Umbilical cord (tissue), 2 donors: ENCODE data around the gene DUSP7. TPM values are rescaled to one million over a fixed set of nuclear protein-coding genes. Genes with fewer than 3 reads are reported as not detected.

Source experiments
- DNase-seq: peaks from one replicate; pipeline ENCODE4 v3.0.0-alpha.2; 2015; ENCODE audit warnings: low spot score
- total RNA-seq: library from RNA; depleted of rRNA; stranded (reverse); fragments of >200 nt; gene quantifications from one replicate; pipeline ENCODE4 v1.2.3, GENCODE V29; 2014; ENCODE audit warnings: low replicate concordance; ENCODE audit not compliant: insufficient read depth

The DUSP7 gene
- total RNA-seq, 1 donor from 2014 or later, result 11.6 TPM

GRCh38 chr3:52086976-52087663 is 30.7 kb upstream of the DUSP7 start:
- no peak for DNase-seq

DNA sequence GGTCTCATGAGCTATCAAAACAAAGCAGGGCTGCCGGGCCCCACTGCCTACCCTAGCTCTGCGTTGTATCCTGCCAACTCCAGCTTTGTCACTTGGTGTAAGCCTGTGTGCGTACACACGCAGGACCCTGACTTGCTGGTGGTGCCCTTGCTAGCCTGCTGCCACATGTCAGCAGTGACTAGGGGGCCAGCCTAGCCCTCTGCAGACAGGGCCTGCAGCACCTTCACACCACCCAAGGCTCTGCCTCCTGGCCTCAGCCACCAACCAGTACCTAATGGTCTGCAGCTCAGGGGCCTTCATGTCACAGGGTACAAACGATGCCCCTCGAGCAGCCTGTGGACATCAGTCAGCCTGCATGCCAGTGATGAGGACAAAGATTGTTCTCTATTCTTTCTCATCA is 30.1 kb upstream of the DUSP7 start:
- no peak for DNase-seq

DNA sequence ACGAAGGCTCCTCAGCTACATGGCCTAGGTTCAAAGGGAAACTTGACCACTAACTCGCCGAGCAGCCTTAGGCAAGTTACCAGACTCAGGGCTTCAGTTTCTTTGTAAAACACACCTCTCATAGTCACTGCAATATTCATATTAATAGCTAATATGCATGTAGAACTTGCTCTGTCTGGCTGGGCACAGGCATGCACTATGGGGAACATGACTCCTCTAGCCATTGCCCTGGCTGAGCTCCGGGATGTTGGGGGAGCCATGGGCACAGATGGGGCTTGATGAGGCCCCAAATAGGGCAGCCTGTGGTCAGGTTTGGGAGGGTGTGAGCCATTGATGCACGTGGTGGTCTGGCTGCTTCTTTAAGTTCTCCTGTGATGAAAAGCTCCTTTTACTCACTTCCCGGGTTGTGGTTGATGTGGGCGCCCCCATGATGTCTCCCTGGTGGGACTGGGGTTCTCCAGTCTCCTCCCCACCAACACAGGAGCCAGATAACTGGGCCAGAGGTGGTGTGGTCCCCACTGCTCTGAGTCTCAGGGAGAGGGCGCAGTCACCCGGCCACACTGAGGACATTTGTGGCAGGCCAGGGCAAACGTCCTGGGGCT is 29.4 kb upstream of the DUSP7 start:
- no peak for DNase-seq

DNA sequence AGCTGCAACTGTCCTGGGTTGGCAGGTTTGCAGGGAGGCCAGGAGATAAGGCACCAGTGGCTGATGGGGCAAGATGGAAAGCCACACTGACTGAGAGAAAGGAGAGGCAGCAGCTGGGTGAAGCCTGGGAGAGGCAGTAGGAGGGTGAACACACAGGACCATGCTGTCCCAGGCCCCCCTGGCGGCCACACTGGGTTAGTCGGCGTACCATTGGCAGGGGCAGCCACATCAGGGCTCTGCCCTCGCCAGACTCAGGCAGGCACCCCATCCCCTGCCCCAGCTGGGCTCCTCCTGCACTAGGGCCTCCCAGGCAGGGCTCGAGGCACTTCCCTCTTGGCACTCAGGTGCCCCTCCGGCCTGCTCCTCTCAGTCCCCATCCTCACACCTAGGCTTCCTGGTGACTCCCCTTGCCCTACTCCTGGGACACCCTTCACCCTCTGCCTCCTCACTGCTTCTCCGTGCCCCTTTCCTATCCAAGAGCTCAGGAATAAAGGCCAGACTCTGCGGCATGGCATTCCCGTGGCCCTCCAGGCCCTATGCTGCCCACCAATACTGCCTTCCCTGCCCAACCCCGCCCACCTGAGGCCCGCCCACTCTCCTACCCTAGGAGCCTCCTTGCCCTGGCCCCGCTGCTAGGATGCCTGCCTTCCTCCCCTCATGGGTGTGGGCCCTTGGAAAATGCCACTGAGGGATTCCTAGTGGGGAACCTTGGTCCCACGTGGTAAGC is 28.7 kb upstream of the DUSP7 start:
- no peak for DNase-seq

- DNase-seq, result no peak
These were observed 28.0 kb upstream of the DUSP7 start for GRCh38 chr3:52084216-52084945.

DNA sequence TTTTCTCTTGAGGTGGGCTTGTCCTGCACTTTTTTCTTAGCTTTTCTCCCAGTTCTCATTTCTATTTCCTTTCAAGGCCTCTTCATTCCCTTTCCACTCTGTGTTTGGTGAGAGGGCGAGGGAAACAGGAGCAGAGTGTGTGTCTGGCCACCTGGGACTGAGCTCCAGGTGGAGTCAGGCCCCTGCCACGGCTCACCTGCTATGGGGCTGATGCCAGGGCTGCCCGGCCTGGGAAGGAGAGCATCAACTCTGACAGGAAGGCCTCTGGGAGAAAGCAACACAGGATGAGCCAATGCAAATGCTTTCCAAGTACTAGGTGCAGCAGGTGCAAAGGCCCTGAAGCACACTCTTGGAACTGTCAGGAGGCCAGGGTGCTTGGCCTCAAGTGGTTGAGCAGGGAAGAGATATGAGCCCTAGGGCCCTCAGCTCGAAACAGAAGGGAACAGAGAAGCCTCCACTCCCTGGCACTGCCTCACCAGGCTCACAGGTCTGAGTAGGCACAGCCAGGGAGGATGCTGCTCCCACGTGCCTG is 27.3 kb upstream of the DUSP7 start:
- no peak for DNase-seq

DNA sequence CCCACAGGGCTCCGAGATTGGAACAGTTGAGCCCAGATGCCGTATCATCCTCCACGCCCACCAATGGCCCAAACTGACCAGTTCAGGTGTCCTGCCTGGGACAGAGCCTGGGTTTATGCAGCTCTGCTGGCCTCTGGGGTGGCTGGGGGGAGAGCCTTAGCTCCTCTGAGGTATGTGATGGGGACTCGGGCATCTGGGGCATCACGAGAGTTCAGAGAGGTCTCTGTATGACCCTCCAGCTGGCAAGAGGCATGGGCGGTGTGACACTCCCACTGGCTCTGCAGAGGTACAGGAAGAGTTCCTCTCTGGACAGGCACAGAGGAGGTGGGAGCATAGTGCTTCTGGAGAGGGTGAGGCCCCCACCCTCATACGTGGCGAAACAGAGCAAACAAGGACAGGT is 26.6 kb upstream of the DUSP7 start:
- DNase-seq, result no peak

DNA sequence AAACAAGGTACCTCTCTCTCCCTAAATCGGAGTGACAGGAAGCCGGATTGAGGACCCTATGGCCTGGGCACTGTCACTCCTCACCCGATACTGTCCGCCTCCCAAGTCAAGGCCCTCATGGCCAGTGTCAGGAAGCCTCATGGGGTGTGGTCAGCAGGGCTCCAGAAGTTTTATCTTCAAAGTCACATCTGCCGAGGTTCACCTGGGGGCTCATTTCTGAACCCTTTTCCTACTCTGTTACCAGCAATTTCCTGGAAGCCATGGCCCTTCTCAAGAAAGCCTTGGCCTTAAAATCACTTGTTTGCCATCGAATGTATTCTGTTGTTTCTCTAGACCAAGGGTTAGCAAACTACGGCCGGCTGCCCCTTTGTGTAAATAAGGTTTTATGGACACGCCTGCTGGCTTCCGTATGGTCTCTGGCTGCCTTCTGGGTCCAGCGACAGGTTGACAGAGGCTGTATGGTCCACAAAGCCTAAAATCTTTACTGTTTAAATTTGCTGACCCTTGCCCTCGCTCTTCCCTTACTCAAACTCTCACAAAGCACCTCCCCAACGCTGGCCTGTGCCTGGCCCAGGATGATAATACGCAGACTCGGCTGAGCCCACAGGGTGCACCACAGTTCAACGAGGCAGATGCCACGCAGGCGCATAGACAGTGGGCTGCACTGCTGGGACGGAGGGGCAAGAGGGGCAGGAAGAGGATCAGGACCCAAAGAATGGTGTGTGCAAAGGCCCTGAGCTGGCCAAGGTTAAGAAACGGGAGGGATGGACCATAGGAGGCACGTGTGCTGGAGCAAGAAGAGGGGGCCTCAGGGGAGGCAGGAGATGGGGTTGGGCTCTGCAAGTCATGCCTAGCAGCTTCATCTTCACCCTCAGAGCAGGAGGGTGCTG is 24.7 kb upstream of the DUSP7 start:
- DNase-seq, result no peak

- DNase-seq, result no peak
These were observed 23.6 kb upstream of the DUSP7 start for GRCh38 chr3:52079958-52080357.

- DNase-seq, result no peak
These were observed 22.6 kb upstream of the DUSP7 start for GRCh38 chr3:52078781-52079560.

- DNase-seq, result no peak
These were observed 21.6 kb upstream of the DUSP7 start for GRCh38 chr3:52077925-52078324.

DNA sequence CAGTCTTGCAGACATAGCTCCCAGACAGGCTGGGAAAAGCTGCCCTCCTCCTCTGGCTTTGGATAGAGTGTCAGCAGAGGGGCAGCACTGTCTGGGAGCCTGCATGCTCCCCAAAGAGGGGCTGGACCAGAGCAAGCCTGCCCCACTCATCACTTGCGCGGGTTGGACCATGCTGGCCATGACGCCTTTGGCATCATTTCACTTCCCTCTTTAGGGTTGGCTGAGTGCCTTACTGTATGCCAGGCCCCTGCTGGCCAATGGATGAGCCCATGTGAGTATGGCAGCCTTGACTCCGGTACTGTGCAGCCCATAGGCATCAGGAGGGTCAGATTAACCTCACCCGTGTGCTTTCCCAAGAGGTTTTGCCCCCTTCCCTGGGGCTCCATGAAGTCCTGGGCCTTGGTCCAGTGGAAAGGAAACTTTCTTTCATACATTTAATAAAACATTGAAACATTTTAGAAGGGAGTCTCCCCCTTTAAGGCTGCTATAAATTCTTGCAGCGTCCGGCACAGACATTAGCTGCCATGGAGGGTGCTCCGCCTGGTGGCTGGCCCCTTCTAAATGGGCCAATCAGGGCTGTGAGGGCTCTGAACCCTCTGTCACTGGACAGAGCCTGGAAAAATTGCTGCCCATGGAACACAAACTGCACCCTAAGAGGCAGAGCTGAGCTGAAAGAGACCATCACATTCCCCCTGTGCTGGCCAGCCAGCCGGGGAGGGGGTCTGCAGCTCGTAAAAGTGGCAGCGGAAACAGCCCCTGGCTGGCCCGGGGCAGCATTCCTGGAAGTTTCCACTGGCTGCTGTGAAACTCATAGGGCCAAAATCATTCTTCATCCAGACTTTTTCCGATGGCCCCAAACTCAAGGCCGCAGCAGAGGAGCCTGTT is 20.8 kb upstream of the DUSP7 start:
- peak; percentile 63 for DNase-seq

DNA sequence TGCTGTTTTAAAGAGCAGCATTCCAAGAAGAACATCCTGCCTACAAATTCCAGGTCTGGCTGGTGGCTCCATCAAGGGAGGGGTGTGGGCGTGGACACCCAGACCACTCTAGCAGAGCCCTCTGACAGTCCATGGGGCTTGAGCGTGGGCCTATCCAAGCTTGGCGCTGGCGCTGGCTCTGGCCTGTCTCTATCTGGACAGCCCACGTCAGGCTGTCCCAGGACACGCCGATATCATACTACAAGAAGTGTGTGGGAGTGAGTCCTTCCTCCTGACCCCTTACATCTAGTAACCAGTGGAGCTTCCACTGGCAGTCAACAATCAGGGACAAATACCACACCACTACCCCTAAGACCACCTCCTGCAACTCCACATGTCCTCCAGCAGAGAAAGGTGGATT is 17.1 kb upstream of the DUSP7 start:
- no peak for DNase-seq

DNA sequence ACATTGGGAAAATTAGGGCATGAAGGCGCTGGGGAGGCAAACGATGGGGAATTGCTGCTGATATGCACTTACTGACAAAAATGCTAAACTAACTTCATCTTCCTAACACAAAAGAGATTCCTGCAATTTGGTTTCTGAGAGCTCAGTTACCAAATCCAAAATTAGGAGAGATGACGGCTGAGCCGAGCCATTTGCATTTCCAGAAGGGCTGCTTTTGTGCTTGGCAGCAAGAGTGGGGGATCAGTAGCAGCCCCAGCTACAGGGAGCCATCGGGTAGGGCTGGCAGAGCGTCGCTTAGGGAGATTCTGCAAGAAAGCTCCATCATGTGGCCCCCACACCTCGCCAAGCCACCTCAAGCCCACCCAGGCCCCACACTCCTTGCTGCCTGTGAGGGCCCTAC is 16.1 kb upstream of the DUSP7 start:
- no peak for DNase-seq

DNA sequence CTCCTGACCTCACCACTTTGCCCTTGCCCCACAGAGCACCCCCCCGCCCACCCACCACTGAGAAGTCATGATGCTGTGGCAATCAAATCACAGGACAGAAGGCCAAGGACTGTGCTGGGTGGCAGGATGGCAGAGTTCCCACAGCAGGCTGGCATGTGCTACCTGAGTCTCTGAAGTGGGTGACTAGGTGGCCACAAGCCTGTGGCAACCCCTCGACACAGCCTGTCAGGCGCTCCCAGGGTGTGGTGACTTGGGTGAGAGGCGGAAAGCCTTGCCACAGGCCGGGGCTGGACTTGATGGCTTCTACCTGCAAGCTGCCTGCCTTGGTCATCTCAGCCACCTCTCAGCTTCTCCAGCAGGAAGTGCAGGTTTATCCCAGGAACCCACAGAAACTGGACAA is 15.6 kb upstream of the DUSP7 start:
- no peak for DNase-seq

- DNase-seq, result no peak
These were observed 14.6 kb upstream of the DUSP7 start for GRCh38 chr3:52070724-52071621.

DNA sequence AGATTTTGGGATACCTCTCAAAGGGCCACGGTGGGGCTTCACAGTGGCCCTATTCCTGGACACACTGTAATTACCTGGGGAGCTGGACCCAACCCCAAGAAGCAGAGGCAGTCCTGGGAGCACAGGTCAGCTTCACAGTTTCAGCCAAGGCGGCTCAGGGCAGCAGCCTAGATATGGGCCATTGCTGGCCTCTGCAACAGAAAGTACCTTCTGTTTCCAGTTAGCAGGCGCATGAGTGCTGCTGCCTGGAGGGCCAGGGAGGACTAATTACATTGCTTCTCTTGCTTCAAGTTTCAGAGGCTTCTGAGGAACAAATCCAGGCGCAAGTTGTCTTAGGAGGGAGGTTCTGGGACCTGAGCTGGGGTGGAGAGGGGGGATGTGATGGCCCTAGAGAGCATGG is 13.5 kb upstream of the DUSP7 start:
- no peak for DNase-seq

GRCh38 chr3:52069135-52069534 is 12.8 kb upstream of the DUSP7 start:
- no peak for DNase-seq
